Myometrial cell (primary cell): ENCODE results near the gene PEX16. TPM values are rescaled to one million over a fixed set of nuclear protein-coding genes. Genes with fewer than 3 reads are reported as not detected.

Source experiments
- total RNA-seq: library from RNA; depleted of rRNA; stranded (reverse); fragments of >200 nt; gene quantifications from 2 replicates; pipeline ENCODE4 v1.2.3, GENCODE V29; 2015

Gene PEX16
- 30.6 and 33.0 TPM in 2 replicates for total RNA-seq

GRCh38 chr11:45917623-45918330, at the start of gene PEX16:
TSS of gene PEX16 (minus strand) at chr11:45917877. CDS start at chr11:45917811, 66 bp downstream.

DNA sequence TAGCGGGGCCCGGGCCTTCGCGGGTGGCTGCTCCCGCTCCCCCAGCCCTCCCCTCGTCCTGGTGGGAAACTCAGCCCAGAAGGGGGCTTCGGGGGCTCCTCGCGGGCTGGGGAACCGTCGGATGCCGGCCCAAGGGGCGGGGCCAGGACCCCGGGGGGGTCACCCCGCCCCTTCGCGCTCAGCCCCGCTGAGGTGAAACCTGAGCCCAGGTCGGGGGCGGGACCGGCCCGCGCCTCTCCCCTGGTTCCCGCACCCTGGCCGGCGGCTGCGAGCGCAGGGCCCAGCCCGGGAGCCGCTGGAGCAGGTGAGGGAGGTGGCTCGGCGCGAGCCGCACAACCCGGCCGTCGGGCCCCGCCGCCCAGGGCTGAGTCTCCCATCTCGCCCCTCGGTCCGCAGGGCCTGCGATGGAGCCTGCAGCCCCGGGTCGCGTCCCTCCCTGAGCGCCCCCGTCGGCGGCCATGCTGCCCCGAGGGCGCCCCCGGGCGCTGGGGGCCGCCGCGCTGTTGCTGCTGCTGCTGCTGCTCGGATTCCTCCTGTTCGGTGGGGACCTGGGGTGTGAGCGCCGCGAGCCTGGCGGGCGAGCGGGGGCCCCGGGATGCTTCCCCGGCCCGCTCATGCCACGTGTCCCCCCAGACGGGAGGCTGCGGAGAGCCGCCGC, 4.9 kb upstream of the PEX16 start, which contains the start of gene LARGE2:
Gene LARGE2 (plus strand): TSS at position 232 of the 658 bp plus-strand sequence. CDS start 227 bp downstream, at position 459.

DNA sequence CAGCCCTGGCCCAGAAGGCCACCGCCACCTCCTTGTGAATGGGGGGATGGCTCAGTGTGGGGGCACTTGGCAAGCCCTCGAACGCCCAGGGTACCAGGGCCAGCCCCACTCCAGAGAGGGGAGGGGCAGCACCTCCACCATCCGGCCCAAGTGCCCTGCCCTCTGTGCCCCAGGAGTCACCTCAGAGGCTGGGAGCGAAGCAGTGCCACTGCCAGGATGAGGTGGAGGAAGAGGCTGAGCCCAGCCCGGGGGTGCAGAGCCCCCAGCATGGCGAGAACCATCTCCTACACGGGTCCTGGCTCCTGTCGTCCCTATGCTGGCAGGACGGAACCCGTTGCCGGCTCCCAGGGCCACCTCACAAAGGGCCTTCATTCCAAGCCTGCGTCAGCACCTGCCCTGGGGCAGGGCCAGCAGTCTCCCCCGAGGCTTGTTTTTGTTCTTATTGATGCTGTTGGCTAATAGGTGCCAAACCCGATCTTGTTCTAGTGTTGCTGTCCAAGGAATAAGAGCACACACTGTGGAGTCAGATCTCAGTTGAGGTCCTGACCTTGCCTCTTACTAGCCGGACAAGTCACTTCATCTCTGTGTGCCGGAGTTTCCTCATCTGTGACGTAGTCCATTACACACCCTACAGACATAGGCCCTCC, 10.6 kb downstream of the PEX16 start, which contains the start of gene FREY1:
Gene FREY1 (minus strand): TSS at position 307 of the 647 bp plus-strand sequence. CDS start 26 bp downstream, at position 281.

GRCh38 chr11:45885274-45885920, 32.3 kb downstream of the PEX16 start, which contains the start of gene MAPK8IP1:
TSS of gene MAPK8IP1 (plus strand) at chr11:45885651. CDS start at chr11:45885821, 170 bp downstream.

Other genes with a start within 250 kb of the PEX16 start
- gene SLC35C1, start 112.7 kb downstream of the PEX16 start, total RNA-seq = 22.8 and 31.5 TPM in 2 replicates
- gene CRY2, start 70.4 kb downstream of the PEX16 start, total RNA-seq = 7.4 and 7.8 TPM in 2 replicates
- gene MAPK8IP1, start 32.2 kb downstream of the PEX16 start, total RNA-seq = 11.9 and 17.3 TPM in 2 replicates
- 0.18 TPM in 1 of 2 replicates, not detected in the other for gene FREY1, start 10.6 kb downstream of the PEX16 start, total RNA-seq
- gene LARGE2, start 4.8 kb upstream of the PEX16 start, total RNA-seq = not detected in 2 replicates
- gene PHF21A, start 203.6 kb upstream of the PEX16 start, total RNA-seq = 7.8 and 14.2 TPM in 2 replicates